ENCODE results near the gene PPP6R2. TPM values are rescaled to one million over a fixed set of nuclear protein-coding genes. Genes with fewer than 3 reads are reported as not detected.

Gene PPP6R2
- total and polyA plus RNA-seq, 10 donors, result 23.6 to 76.2 (median 62.1) TPM

- Histone ChIP-seq H3K27me3 (replicated peaks in 1 of 7) (no peaks in the 10 kb centered on the region), H3K4me1 (peaks cover 5 to 24% (median 15%) of the 10 kb centered on the region in 6 donors), H3K4me3 (no peak overlapping the region), H3K36me3 (peaks cover 4 to 90% (median 86%) of the 10 kb centered on the region in 6 donors), H3K27ac (no peak overlapping the region), H3K9me3 (no peaks in the 10 kb centered on the region)
- no peak for TF ChIP-seq POLR2A (IDR thresholded peaks at IDR 0.05)
- TF ChIP-seq POLR2AphosphoS5 (IDR thresholded peaks at IDR 0.05), result peak in 2 of 3 donors; percentile 15 to 55
- no peak for TF ChIP-seq CTCF (IDR thresholded peaks at IDR 0.05 in 8 of 11, conservative IDR thresholded peaks at IDR 0.05 in 3 of 11)
- intact Hi-C loops (cut with DNase I; ENCODE audit: low total_unique reads), result no loop called here
- no peak for DNase-seq
- WGBS, 5 donors, result 93 to 95% (median 94%) methylated on average over 7 to 24 of the region's 24 CpGs
Measured at GRCh38 chr22:50464451-50464850, 121.3 kb downstream of the PPP6R2 start.

GRCh38 chr22:50465066-50465930, 122.2 kb downstream of the PPP6R2 start:
- WGBS, 5 donors, result 92 to 95% (median 93%) methylated on average over 25 to 30 of the region's 30 CpGs
- Histone ChIP-seq H3K27ac (no peak overlapping the region), H3K9me3 (no peaks in the 10 kb centered on the region), H3K36me3 (peaks cover 4 to 81% (median 78%) of the 10 kb centered on the region in 6 donors), H3K4me1 (peaks cover 11 to 33% (median 24%) of the 10 kb centered on the region in 6 donors), H3K4me3 (no peak overlapping the region), H3K27me3 (replicated peaks in 1 of 7) (no peaks in the 10 kb centered on the region)
- no peak for DNase-seq
- intact Hi-C loops (cut with DNase I; ENCODE audit: low total_unique reads), result no loop called here
- TF ChIP-seq POLR2AphosphoS5 (IDR thresholded peaks at IDR 0.05) (peak in 1 of 3 donors; percentile 17), CTCF (IDR thresholded peaks at IDR 0.05 in 8 of 11, conservative IDR thresholded peaks at IDR 0.05 in 3 of 11) (no peak)

GRCh38 chr22:50467341-50467740, 124.2 kb downstream of the PPP6R2 start:
- H3K36me3 ChIP-seq, result peaks cover 4 to 61% (median 58%) of the 10 kb centered on the region in 6 donors
- TF ChIP-seq POLR2AphosphoS5 (IDR thresholded peaks at IDR 0.05), result peak in 1 of 3 donors; percentile 26
- no peak for TF ChIP-seq CTCF (IDR thresholded peaks at IDR 0.05 in 8 of 11, conservative IDR thresholded peaks at IDR 0.05 in 3 of 11)

DNA sequence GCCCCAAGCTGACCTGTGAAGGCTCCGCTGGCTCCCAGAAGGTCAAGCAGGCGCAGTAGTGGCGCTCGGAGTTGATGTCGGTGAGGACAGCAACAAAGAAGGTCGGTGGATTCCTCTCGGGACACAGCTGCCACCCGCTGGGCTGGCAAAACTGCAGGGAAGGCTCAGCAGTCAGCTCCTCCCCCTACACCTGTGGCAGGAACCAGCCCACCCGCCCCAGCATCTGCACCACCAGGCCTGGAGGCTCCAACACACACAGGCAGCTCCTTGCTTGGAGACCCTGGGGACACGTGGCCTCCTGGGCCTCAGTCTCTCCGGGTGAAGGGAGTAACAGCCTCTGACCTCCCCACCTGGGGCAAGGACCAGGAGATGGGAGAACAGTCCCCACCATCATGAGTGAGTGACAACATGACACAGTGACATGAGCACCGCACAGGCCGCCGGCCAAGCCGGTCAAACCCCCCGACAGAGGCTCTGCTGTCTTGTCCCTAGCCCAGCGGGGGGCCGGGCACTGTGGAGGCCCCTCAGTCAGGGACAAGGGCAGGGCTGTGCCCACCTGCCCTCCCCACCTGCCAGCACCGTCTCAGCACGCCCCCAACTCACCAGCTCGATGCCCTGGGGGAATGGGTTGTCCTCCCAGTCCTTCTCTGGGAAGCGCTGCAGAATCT, 124.8 kb downstream of the PPP6R2 start:
- 73 to 90% (median 85%) methylated on average over 7 to 22 of the region's 22 CpGs for WGBS, 5 donors
- Histone ChIP-seq H3K27me3 (replicated peaks in 1 of 7) (no peaks in the 10 kb centered on the region), H3K4me3 (no peak overlapping the region), H3K4me1 (peaks cover 36 to 59% (median 50%) of the 10 kb centered on the region in 6 donors), H3K36me3 (peaks cover 4 to 55% (median 52%) of the 10 kb centered on the region in 6 donors), H3K9me3 (no peaks in the 10 kb centered on the region), H3K27ac (peak overlapping the region in 3 of 8 donors; percentile 80 to 90 (median 89))
- no peak for DNase-seq
- TF ChIP-seq POLR2AphosphoS5 (IDR thresholded peaks at IDR 0.05), result peak in 1 of 3 donors; percentile 9
- no peak for TF ChIP-seq CTCF (IDR thresholded peaks at IDR 0.05 in 8 of 11, conservative IDR thresholded peaks at IDR 0.05 in 3 of 11)
- TF ChIP-seq POLR2A (IDR thresholded peaks at IDR 0.05), result no peak
- intact Hi-C loops (cut with DNase I; ENCODE audit: low total_unique reads), result no loop called here

More at GRCh38 chr22:50467341-50467740, 124.2 kb downstream of the PPP6R2 start:
- 82 to 90% (median 86%) methylated on average over 19 to 24 of the region's 24 CpGs for WGBS, 5 donors
- intact Hi-C loops (cut with DNase I; ENCODE audit: low total_unique reads), result no loop called here
- H3K27me3 ChIP-seq (replicated peaks in 1 of 7), result no peaks in the 10 kb centered on the region
- peak overlapping the region in 1 of 8 donors; percentile 17 for H3K27ac ChIP-seq
- H3K4me1 ChIP-seq, result peaks cover 30 to 53% (median 44%) of the 10 kb centered on the region in 6 donors
- DNase-seq, result no peak
- H3K4me3 ChIP-seq, result no peak overlapping the region
- no peaks in the 10 kb centered on the region for H3K9me3 ChIP-seq

Measured in spleen (tissue), 11 donors.